Keratinocyte (primary cell): ENCODE results near the gene FABP6. TPM values are rescaled to one million over a fixed set of nuclear protein-coding genes. Genes with fewer than 3 reads are reported as not detected.
"Not testable (repeated sequence)": the region's sequence is repeated elsewhere in the genome, so short reads cannot be mapped to it uniquely, and the experiment has no call there.

Experiments used
- DNase-seq: peaks from one replicate; pipeline ENCODE4 v3.0.0-alpha.2; 2011; ENCODE audit warnings: low read depth, missing footprints, low spot score
- FAIRE-seq: peaks from 2 replicates; lab custom pipeline; 2011; peaks lifted over from hg19 to GRCh38; lab: Jason Lieb, UNC
- H2AFZ ChIP-seq: 2 replicates; pipeline ENCODE4 v1.6.0; 2012; ENCODE audit warnings: low read length, control low read depth, inconsistent platforms; ENCODE audit not compliant: control insufficient read depth
- H3K27ac ChIP-seq: 2 replicates; pipeline ENCODE4 v1.5.1; 2011; ENCODE audit warnings: low read length; ENCODE audit not compliant: control insufficient read depth, insufficient read depth
- H3K27me3 ChIP-seq: 3 replicates; pipeline ENCODE4 v1.6.0; 2011; ENCODE audit warnings: low read length; ENCODE audit not compliant: control insufficient read depth, insufficient read depth; ENCODE audit errors: extremely low read depth
- H3K36me3 ChIP-seq, 2 experiments: 2 replicates in 1 of 2; 3 replicates in 1 of 2; pipeline ENCODE4 v1.5.1; 2011; ENCODE audit warnings: low read length in 2 of 2, mild to moderate bottlenecking in 1 of 2; ENCODE audit not compliant: control insufficient read depth in 2 of 2, insufficient read depth in 2 of 2; ENCODE audit errors: extremely low read depth in 1 of 2
- H3K4me1 ChIP-seq: 3 replicates; pipeline ENCODE4 v1.5.1; 2011; ENCODE audit warnings: low read length; ENCODE audit not compliant: control insufficient read depth, insufficient read depth; ENCODE audit errors: extremely low read depth
- H3K4me2 ChIP-seq: 3 replicates; pipeline ENCODE4 v1.6.0; 2011; ENCODE audit warnings: low read depth, low read length; ENCODE audit not compliant: control insufficient read depth, insufficient read depth; ENCODE audit errors: extremely low read depth
- H3K4me3 ChIP-seq, 3 experiments: fragments of 200-600 bp in 1 of 3; sonication (generic) in 1 of 3; 2 replicates in 2 of 3; 3 replicates in 1 of 3; pipeline ENCODE4 v1.5.1; 2011 to 2016; ENCODE audit warnings: low read length in 3 of 3, mild to moderate bottlenecking in 3 of 3, control low read depth in 2 of 3, inconsistent platforms in 1 of 3, low read depth in 1 of 3, mixed read lengths in 1 of 3, mixed run types in 1 of 3, moderate library complexity in 1 of 3; ENCODE audit not compliant: control insufficient read depth in 2 of 3, insufficient read depth in 2 of 3; ENCODE audit errors: extremely low read depth in 1 of 3
- H3K79me2 ChIP-seq: 2 replicates; pipeline ENCODE4 v1.6.0; 2012; ENCODE audit warnings: low read length; ENCODE audit not compliant: control insufficient read depth, insufficient read depth
- H3K9ac ChIP-seq: 3 replicates; pipeline ENCODE4 v1.6.0; 2011; ENCODE audit warnings: low read length; ENCODE audit not compliant: control insufficient read depth, insufficient read depth; ENCODE audit errors: extremely low read depth
- H3K9me1 ChIP-seq: 3 replicates; pipeline ENCODE4 v1.6.0; 2011; ENCODE audit warnings: low read length; ENCODE audit not compliant: control insufficient read depth, insufficient read depth; ENCODE audit errors: extremely low read depth
- H3K9me3 ChIP-seq: 2 replicates; pipeline ENCODE4 v1.5.1; 2012; ENCODE audit warnings: low read depth, low read length; ENCODE audit not compliant: control insufficient read depth
- H4K20me1 ChIP-seq: 3 replicates; pipeline ENCODE4 v1.6.0; 2011; ENCODE audit warnings: low read length; ENCODE audit not compliant: control insufficient read depth, insufficient read depth; ENCODE audit errors: extremely low read depth
- CTCF ChIP-seq, 3 experiments: IDR thresholded peaks in 1 of 3; conservative IDR thresholded peaks in 1 of 3; optimal IDR thresholded peaks in 1 of 3; 2 replicates in 2 of 3; 3 replicates in 1 of 3; pipeline versions ENCODE3 to v1.5.1; 2011; ENCODE audit warnings: low read length in 3 of 3, mild to moderate bottlenecking in 3 of 3, moderate library complexity in 2 of 3, control low read depth in 1 of 3, inconsistent platforms in 1 of 3; ENCODE audit not compliant: insufficient read depth in 2 of 3; ENCODE audit errors: extremely low read depth in 1 of 3
- EZH2 ChIP-seq: IDR thresholded peaks from one replicate; pipeline ENCODE4 v1.6.1; 2012; ENCODE audit warnings: inconsistent platforms, mild to moderate bottlenecking, low read length, moderate library complexity
- dilution Hi-C: fragments of 300-500 bp; cut with MboI; formaldehyde crosslinking; loops from one replicate; pipeline ENCODE4 v1.7.0; 2020; ENCODE audit warnings: low sequenced_read_pairs; ENCODE audit not compliant: extremely low pct_ligation_motif_present
- polyA plus RNA-seq, 5 experiments: library from polyadenylated mRNA; depleted of rRNA in 3 of 5; stranded (reverse) in 3 of 5; stranded (forward) in 1 of 5; unstranded in 1 of 5; fragments of >200 nt; gene quantifications; 1 replicate in 1 of 5; 2 replicates in 3 of 5; 3 replicates in 1 of 5; pipeline versions ENCODE4 v1.2.1 to v1.2.3, GENCODE V29; 2011 to 2012; ENCODE audit warnings: missing spikeins in 2 of 5, low read depth in 1 of 5, low replicate concordance in 1 of 5

FABP6 gene
- polyA plus RNA-seq, 1 donor (not counting 4 experiments of a cell fraction or from before 2014, with no cell fraction given), result 0.25 TPM

- Histone ChIP-seq H3K4me1 (no peaks in the 10 kb centered on the region), H2AFZ (no peak overlapping the region), H3K9me3 (no peaks in the 10 kb centered on the region), H3K9ac (no peak overlapping the region), H3K79me2 (no peaks in the 10 kb centered on the region), H3K9me1 (no peaks in the 10 kb centered on the region), H3K4me2 (peak overlapping the region; percentile 8), H3K36me3 (no peaks in the 10 kb centered on the region), H3K27me3 (no peaks in the 10 kb centered on the region), H3K27ac (no peak overlapping the region), H3K4me3 (no peak overlapping the region), H4K20me1 (no peaks in the 10 kb centered on the region)
- no peak for DNase-seq
- dilution Hi-C loops, result no loop called here
- TF ChIP-seq CTCF (optimal IDR thresholded peaks at IDR 0.05 in 1 of 3, IDR thresholded peaks at IDR 0.05 in 1 of 3, conservative IDR thresholded peaks at IDR 0.05 in 1 of 3; ENCODE audit: extremely low read depth in 1 of 3, insufficient read depth in 2 of 3, low read length in 3 of 3) (no peak), EZH2 (no peak)
- no peak for FAIRE-seq
Measured at GRCh38 chr5:160245506-160246086, 16.3 kb downstream of the FABP6 start.

- H3K79me2 ChIP-seq, H3K4me2 ChIP-seq, FAIRE-seq, H3K27ac ChIP-seq, H4K20me1 ChIP-seq, DNase-seq, dilution Hi-C loops, H3K36me3 ChIP-seq, H3K4me3 ChIP-seq, H3K27me3 ChIP-seq, H3K9me3 ChIP-seq, H3K9me1 ChIP-seq, H3K4me1 ChIP-seq, H2AFZ ChIP-seq, H3K9ac ChIP-seq: not testable (repeated sequence)
Measured at GRCh38 chr5:160249570-160249969, 20.3 kb downstream of the FABP6 start.

- H3K27ac ChIP-seq, result no peak overlapping the region
- H4K20me1 ChIP-seq, result no peaks in the 10 kb centered on the region
- no peaks in the 10 kb centered on the region for H3K4me1 ChIP-seq
- H3K36me3 ChIP-seq, result peaks cover 0 to 7% of the 10 kb centered on the region in 2 experiments
- no peak overlapping the region for H3K4me3 ChIP-seq
- no peaks in the 10 kb centered on the region for H3K9me3 ChIP-seq
- H3K27me3 ChIP-seq, result no peaks in the 10 kb centered on the region
- H3K79me2 ChIP-seq, result no peaks in the 10 kb centered on the region
- no peak overlapping the region for H3K9ac ChIP-seq
- H3K4me2 ChIP-seq, result no peak overlapping the region
- H2AFZ ChIP-seq, result no peak overlapping the region
- TF ChIP-seq CTCF (optimal IDR thresholded peaks at IDR 0.05 in 1 of 3, IDR thresholded peaks at IDR 0.05 in 1 of 3, conservative IDR thresholded peaks at IDR 0.05 in 1 of 3; ENCODE audit: extremely low read depth in 1 of 3, insufficient read depth in 2 of 3, low read length in 3 of 3) (no peak), EZH2 (no peak)
- dilution Hi-C loops, result no loop called here
- no peak for FAIRE-seq
- H3K9me1 ChIP-seq, result no peaks in the 10 kb centered on the region
- no peak for DNase-seq
Measured at GRCh38 chr5:160250226-160250625, 20.9 kb downstream of the FABP6 start.
